HG02571 (cell line): ENCODE measurements around the gene CEACAM8.
"Not testable (repeated sequence)": the region's sequence is repeated elsewhere in the genome, so short reads cannot be mapped to it uniquely, and the experiment has no call there.

Experiments used
- ATAC-seq: cut with Tn5 transposase; IDR thresholded peaks from one replicate; pipeline ENCODE4 v1.9.1; 2021; ENCODE audit warnings: mild to moderate bottlenecking, moderate library complexity; ENCODE audit not compliant: unreplicated experiment

The CEACAM8 gene

DNA sequence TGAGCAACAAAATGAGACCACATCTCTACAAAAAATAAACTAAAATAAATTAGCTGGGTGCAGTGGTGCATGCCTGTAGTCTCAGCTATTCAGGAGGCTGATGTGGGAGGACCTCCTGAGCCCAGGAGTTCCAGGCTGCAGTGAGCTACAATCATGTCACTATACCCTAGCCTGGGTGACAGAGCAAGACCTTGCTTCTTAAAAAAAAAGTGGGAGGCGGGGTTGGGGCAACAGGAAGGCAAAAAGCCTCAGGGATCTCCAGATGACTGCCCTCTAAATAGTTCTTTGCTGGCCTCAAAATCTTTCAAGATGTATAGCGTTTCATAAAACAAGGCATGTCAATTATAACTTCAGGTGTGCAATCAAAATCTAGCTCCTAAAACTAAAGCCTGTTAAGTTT is 18.5 kb downstream of the CEACAM8 start:
- ATAC-seq, result no peak

- ATAC-seq, result no peak
These were observed 21.1 kb downstream of the CEACAM8 start for GRCh38 chr19:42573642-42574041.

DNA sequence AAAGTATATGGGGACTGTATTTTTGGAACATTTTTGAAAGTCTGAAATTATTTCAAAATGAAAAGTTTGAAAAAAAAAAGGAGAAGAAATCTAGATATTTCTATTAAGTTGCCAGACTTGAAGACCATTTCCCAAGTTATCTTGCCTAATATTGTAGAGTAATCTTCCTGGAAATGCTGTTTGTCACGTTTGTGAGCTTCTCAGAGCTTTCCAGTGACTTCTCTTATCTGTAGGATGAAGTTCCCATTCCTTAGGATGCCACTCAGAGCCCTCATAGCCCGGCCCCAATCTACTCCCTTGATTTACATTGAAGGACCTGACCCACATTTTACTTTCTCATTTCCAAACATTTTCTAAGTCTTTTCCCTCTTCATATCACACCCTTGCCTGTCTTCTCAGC is 23.6 kb downstream of the CEACAM8 start:
- no peak for ATAC-seq

GRCh38 chr19:42569193-42569592 is 25.5 kb downstream of the CEACAM8 start:
- no peak for ATAC-seq

DNA sequence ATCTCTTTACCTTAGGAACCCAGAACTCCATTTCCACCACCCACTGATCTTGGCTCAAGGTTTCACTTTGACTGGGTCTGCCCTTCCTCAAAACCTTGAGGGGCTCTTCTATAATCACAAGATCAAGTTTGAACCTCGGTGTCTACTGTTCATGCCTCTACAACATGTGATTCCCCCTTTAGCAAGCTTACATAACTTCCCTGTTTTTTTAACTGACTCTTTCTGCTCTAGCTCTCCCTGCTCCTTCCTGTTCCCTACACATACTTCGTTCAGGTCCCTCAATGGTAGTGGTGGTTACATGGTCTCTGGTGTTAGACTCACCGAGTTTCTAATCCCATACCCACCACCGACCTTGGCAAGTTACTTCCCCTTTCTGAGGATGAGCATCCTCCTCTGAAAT is 26.7 kb downstream of the CEACAM8 start:
- ATAC-seq, result no peak

DNA sequence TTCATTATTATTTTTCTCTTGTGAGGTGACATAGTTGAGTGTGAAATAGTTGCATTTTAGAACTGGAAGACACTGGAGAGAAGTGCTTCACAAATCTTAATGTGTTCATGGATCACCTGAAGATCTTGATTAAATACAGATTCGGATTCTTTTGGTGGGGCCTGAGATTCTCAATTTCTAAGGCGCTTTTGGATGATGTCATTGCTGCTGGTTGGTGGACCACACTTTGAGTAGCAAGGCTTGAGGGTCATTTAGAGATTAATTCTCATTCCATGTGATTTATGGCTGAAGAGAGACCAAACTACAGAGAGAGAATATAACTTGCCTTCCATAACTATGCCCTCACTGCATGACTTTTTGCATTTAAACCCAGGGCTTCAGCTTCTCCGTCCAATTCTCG is 27.2 kb downstream of the CEACAM8 start:
- no peak for ATAC-seq

DNA sequence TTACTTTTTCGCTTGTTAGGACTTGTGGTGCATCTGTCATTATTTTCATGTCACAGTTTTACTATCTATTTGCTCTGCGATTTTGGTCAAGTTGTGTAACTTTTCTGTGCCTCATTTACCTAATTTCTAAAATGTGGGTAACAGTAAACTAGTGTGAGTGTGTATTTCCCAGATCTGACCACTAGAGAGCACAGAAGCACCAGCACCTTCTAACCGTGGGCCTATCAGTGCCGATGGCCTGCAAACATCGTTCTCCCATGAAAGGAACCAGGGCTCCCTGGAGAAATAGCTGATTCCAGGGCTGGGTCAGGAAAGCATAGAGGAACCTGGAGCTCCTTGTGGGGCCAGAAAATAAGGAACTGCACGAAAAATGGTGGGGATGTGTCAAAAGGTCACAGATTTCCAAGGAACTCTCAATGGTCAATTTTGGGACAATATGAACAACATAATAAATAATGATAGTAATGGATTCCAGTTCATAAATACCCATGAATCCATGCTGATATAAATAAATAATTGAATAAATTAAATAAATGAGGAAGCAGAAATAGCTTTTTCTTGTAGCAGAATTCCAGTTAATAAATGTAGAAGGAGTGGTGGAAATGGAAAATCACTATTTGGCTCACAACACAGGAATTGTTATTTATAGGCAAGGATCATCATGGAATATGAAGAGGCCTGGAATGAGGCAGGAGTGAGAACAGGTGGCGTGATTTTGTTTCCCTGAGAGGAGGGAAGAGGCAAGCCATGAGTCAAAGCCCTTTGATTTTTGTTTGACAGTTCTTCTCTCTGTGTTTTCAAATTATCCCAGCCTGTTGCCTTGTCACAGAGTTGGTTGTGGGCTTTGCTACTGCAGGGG is 31.1 kb downstream of the CEACAM8 start:
- ATAC-seq, result no peak

DNA sequence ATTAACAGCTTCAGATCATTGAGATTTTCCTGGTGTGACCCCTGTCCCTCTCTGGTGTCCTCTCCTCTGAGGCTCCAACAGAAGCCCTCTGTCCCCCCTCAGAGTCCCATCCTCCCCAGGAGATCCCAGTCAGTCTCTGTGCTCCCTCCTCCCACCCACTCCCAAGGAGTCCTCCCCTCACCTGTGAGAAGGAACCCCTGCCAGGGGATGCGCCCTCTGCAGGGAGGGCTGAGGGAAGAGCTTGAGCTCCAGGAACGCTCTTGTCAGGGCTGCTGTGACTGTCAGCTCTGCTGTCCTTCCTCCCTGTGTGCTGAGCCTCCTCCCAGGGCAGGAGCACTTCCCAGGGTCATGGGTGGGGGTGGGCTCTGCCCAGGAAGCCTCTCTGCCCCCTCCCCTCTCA is 33.2 kb downstream of the CEACAM8 start:
- ATAC-seq, result no peak

DNA sequence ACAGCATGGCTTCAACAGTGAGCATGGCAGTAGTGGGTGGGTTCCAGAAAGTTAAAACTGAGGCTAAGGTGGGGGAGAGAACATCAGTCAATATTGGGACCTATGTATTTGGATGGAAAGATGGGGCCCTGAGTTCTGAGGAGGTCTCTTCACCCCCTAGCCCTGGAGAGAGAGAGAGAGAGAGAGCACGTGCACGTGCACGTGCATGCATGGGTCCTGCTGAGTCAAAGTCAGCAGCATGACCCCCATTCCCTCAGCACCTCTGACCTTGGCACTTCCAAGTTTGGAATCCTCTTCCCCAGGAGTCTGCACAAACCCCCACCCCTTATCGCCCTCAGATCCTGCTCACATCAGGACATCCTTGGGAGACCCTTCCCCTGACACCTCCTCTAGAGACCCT is 34.0 kb downstream of the CEACAM8 start:
- no peak for ATAC-seq

DNA sequence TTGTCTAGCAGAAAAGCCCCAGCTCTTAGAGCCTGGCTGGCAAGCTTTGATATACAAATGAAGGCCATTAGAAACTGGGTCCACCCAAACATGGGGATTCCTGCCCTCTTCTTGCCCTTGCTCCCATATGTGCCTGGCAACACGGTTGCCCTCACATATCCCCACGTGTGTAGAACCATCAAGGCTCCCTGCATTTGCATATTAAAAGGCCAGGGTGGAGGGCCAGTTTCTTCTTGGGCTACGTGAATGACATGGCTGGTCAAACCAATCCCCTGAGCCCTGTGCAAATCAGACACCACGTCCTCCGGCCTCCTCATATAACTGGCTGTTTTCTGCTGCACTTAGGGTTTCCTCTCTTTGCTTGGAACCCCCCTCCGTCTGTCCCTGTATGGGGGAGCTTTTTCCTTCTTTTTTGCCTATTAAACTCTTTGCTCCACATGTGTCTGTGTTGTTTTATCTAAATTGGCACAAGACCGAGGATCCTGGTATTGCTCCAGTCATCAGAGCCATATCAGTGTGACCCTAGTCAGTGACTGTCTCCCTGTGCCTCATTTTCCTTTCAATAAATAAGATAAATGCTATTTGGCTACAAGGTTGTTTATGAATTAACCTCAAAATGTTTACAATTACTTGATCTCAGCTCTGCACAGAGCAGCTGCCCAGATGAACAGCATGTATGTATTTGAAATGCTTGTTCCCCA is 36.1 kb downstream of the CEACAM8 start:
- no peak for ATAC-seq

DNA sequence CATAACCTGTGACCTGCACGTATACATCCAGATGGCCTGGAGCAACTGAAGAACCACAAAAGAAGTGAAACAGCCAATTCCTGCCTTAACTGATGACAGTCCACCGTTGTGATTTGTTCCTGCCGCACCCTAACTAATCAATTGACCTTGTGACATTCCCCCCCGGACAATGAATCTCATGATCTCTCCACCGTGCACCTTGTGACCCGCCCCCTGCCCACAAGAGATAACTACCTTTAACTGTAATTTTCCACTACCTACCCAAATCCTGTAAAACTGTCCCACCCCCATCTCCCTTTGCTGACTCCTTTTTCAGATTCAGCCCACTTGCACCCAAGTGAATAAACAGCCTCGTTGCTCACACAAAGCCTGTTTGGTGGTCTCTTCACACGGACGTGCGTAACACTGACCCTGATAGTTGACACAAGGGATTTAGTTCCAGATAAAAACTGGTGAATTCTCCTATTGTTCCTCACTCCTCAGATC is 37.3 kb downstream of the CEACAM8 start:
- ATAC-seq, result not testable (repeated sequence)

- no peak for ATAC-seq
These were observed 38.9 kb downstream of the CEACAM8 start for GRCh38 chr19:42555801-42556200.

DNA sequence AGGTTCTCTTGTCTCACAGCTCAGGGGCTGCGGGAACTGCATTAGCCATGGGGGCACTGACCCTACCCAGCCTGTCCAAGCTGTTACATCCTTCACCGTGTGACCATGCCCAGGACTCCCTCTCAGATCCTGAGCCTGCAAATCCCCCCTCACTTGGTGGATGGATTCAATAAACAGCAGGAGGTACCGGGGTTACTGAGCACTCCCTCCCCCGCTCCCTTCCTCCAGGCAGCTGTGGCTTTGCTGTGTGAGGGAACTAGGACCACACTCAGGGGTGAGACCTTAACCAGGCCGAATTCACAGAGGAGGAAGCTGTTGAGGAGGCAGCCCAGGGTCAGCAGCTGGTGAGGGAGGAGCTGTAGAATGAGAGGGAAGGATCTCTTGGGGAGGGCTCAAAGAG is 39.4 kb downstream of the CEACAM8 start:
- no peak for ATAC-seq

GRCh38 chr19:42554046-42554575 is 40.6 kb downstream of the CEACAM8 start:
- ATAC-seq, result no peak

GRCh38 chr19:42553292-42554045 is 41.3 kb downstream of the CEACAM8 start:
- ATAC-seq, result no peak

GRCh38 chr19:42552086-42553065 is 42.3 kb downstream of the CEACAM8 start:
- no peak for ATAC-seq

GRCh38 chr19:42550521-42550920 is 44.2 kb downstream of the CEACAM8 start:
- ATAC-seq, result not testable (repeated sequence)

DNA sequence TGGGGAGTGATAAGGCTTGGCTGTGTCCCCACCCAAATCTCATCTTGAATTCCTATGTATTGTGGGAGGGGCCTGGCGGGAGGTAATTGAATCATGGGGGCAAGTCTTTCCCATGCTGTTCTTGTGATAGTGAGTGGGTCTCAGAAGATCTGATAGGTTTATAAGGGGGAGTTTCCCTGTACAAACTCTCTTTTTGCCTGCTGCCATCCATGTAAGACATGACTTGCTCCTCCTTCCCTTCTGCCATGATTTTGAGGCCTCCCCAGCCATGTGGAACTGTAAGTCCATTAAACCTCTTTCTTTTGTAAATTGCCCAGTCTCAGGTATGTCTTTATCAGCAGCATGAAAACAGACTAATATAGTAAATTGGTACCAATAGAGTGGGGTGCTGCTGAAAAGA is 45.7 kb downstream of the CEACAM8 start:
- ATAC-seq, result not testable (repeated sequence)

DNA sequence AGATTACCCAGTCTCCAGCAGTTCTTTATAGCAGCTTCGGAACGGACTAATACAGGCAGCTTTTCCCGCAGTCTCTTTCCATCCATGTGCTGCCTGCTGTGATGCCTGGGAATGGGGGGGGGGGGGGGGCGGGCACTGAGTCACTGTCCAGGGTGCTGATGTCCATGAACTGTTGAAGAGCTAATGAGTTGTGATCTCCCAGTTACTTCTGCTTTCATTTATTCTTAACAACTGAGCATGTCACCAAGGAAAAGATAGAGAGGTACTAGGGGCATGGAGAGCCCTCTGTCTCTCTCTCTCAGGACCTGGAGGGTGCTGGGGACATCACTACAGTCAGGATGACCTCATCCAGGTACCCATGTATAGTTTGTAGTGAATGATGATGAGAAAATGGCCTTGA is 46.2 kb downstream of the CEACAM8 start:
- no peak for ATAC-seq

GRCh38 chr19:42547929-42548328 is 46.8 kb downstream of the CEACAM8 start:
- ATAC-seq, result no peak
